Measurements from ENCODE around the gene ACSBG1.

ACSBG1 gene

GRCh38 chr15:78224023-78224411 lies 10.3 kb downstream of the ACSBG1 start:
- FAIRE-seq = no peak

GRCh38 chr15:78223396-78224022 lies 10.9 kb downstream of the ACSBG1 start:
- no peak for FAIRE-seq
- DNase-seq (ENCODE audit: insufficient read length, low spot score) = no peak

More at GRCh38 chr15:78224023-78224411, 10.3 kb downstream of the ACSBG1 start:
- DNase-seq (ENCODE audit: insufficient read length, low spot score) = no peak

GRCh38 chr15:78222745-78223395 lies 11.5 kb downstream of the ACSBG1 start:
- no peak for DNase-seq (ENCODE audit: insufficient read length, low spot score)
- no peak for FAIRE-seq

GRCh38 chr15:78220713-78221112 lies 13.7 kb downstream of the ACSBG1 start:
- FAIRE-seq (no peak), DNase-seq (ENCODE audit: insufficient read length, low spot score) (no peak)

- FAIRE-seq (no peak), DNase-seq (ENCODE audit: insufficient read length, low spot score) (no peak)
Measured at GRCh38 chr15:78216276-78217104, 17.9 kb downstream of the ACSBG1 start.

- FAIRE-seq = no peak
- DNase-seq (ENCODE audit: insufficient read length, low spot score) = no peak
Measured at GRCh38 chr15:78213956-78214355, 20.4 kb downstream of the ACSBG1 start.

GRCh38 chr15:78213425-78213750 lies 21.0 kb downstream of the ACSBG1 start:
- DNase-seq (ENCODE audit: insufficient read length, low spot score) (no peak), FAIRE-seq (no peak)

- FAIRE-seq (no peak), DNase-seq (ENCODE audit: insufficient read length, low spot score) (no peak)
Measured at GRCh38 chr15:78212546-78213424, 21.6 kb downstream of the ACSBG1 start.

GRCh38 chr15:78212008-78212407 lies 22.4 kb downstream of the ACSBG1 start:
- FAIRE-seq (no peak), DNase-seq (ENCODE audit: insufficient read length, low spot score) (no peak)

- DNase-seq (ENCODE audit: insufficient read length, low spot score) = no peak
- no peak for FAIRE-seq
Measured at GRCh38 chr15:78211189-78211921, 23.0 kb downstream of the ACSBG1 start.

- no peak for FAIRE-seq
- DNase-seq (ENCODE audit: insufficient read length, low spot score) = no peak
Measured at GRCh38 chr15:78210349-78210717, 24.0 kb downstream of the ACSBG1 start.

GRCh38 chr15:78209646-78210348 lies 24.6 kb downstream of the ACSBG1 start:
- no peak for FAIRE-seq
- no peak for DNase-seq (ENCODE audit: insufficient read length, low spot score)

- DNase-seq (ENCODE audit: insufficient read length, low spot score) = no peak
- no peak for FAIRE-seq
Measured at GRCh38 chr15:78208887-78209645, 25.3 kb downstream of the ACSBG1 start.

- FAIRE-seq = no peak
- DNase-seq (ENCODE audit: insufficient read length, low spot score) = no peak
Measured at GRCh38 chr15:78208341-78208844, 26.0 kb downstream of the ACSBG1 start.

- DNase-seq (ENCODE audit: insufficient read length, low spot score) (no peak), FAIRE-seq (no peak)
Measured at GRCh38 chr15:78207641-78208340, 26.6 kb downstream of the ACSBG1 start.

GRCh38 chr15:78207110-78207458 lies 27.3 kb downstream of the ACSBG1 start:
- no peak for DNase-seq (ENCODE audit: insufficient read length, low spot score)
- no peak for FAIRE-seq

- no peak for FAIRE-seq
- no peak for DNase-seq (ENCODE audit: insufficient read length, low spot score)
Measured at GRCh38 chr15:78206326-78207109, 27.8 kb downstream of the ACSBG1 start.
